IMR-90 (cell line): ENCODE measurements around the gene CNNM2.

Source experiments
- CEBPB ChIP-seq: IDR thresholded peaks from 2 replicates; pipeline ENCODE4 v1.6.1; 2012; ENCODE audit warnings: low read depth, low read length, improper control_type of control experiment
- FOS ChIP-seq: fragments of 150-350 bp; IDR thresholded peaks from 2 replicates; pipeline ENCODE4 v1.6.1; 2016; ENCODE audit warnings: low read depth, low read length
- MAFK ChIP-seq: IDR thresholded peaks from 2 replicates; pipeline ENCODE4 v1.6.1; 2012; ENCODE audit warnings: low read depth, low read length, improper control_type of control experiment
- MAZ ChIP-seq: IDR thresholded peaks from 2 replicates; pipeline ENCODE4 v1.6.1; 2012; ENCODE audit warnings: low read depth, mild to moderate bottlenecking, low read length, improper control_type of control experiment, moderate library complexity, borderline replicate concordance
- MXI1 ChIP-seq: IDR thresholded peaks from 2 replicates; pipeline ENCODE4 v1.6.1; 2012; ENCODE audit warnings: low read depth, mild to moderate bottlenecking, low read length, moderate library complexity, borderline replicate concordance
- POLR2A ChIP-seq: IDR thresholded peaks from 2 replicates; pipeline ENCODE4 v1.6.1; 2012; ENCODE audit warnings: mild to moderate bottlenecking, low read depth, low read length
- RAD21 ChIP-seq: IDR thresholded peaks from 2 replicates; pipeline ENCODE4 v1.6.1; 2012; ENCODE audit warnings: low read length, improper control_type of control experiment
- RCOR1 ChIP-seq: IDR thresholded peaks from 2 replicates; pipeline ENCODE4 v1.6.1; 2012; ENCODE audit warnings: mild to moderate bottlenecking, low read length, improper control_type of control experiment; ENCODE audit not compliant: insufficient replicate concordance
- TF ChIP-seq, protein P1 (sequence below): conservative IDR thresholded peaks from 2 replicates; pipeline ENCODE4 v1.5.1; 2012; ENCODE audit warnings: mild to moderate bottlenecking, low read depth, low read length, improper control_type of control experiment
- TF ChIP-seq, protein P2 (sequence below): fragments of 150-350 bp; IDR thresholded peaks from 2 replicates; pipeline ENCODE4 v1.6.1; 2017; ENCODE audit warnings: mild to moderate bottlenecking, antibody characterized with exemption, low read length, low read depth
- TF ChIP-seq, protein P3 (sequence below): fragments of 150-350 bp; IDR thresholded peaks from 2 replicates; pipeline ENCODE4 v1.6.1; 2016; ENCODE audit warnings: low read depth, mild to moderate bottlenecking, low read length, moderate library complexity, borderline replicate concordance

DNA sequence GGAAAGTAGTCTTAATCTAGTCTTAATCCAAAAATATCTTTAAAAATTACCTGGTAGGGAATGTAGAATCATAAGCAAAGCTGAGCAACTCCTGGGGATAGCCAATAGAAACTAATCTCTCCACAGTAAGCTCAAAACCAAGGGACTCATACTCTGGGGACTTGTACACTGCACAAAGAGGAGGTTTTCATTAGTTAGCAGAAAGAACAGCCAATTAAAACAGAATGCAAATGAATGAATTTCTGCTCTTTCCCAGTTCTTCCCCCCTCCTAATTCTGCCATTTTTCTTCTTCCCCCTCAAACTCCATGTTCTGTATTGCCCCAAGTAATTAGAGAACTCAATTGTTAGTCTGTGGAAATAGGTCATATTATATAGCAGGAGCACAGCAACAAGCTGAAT lies 188.4 kb downstream of the CNNM2 start:
- TF ChIP-seq RAD21 (no peak), MXI1 (no peak), POLR2A (no peak), RCOR1 (no peak), MAFK (no peak), FOS (no peak), CEBPB (no peak), MAZ (no peak)
- TF ChIP-seq, protein P1, sequence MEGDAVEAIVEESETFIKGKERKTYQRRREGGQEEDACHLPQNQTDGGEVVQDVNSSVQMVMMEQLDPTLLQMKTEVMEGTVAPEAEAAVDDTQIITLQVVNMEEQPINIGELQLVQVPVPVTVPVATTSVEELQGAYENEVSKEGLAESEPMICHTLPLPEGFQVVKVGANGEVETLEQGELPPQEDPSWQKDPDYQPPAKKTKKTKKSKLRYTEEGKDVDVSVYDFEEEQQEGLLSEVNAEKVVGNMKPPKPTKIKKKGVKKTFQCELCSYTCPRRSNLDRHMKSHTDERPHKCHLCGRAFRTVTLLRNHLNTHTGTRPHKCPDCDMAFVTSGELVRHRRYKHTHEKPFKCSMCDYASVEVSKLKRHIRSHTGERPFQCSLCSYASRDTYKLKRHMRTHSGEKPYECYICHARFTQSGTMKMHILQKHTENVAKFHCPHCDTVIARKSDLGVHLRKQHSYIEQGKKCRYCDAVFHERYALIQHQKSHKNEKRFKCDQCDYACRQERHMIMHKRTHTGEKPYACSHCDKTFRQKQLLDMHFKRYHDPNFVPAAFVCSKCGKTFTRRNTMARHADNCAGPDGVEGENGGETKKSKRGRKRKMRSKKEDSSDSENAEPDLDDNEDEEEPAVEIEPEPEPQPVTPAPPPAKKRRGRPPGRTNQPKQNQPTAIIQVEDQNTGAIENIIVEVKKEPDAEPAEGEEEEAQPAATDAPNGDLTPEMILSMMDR = no peak
- TF ChIP-seq, protein P2, sequence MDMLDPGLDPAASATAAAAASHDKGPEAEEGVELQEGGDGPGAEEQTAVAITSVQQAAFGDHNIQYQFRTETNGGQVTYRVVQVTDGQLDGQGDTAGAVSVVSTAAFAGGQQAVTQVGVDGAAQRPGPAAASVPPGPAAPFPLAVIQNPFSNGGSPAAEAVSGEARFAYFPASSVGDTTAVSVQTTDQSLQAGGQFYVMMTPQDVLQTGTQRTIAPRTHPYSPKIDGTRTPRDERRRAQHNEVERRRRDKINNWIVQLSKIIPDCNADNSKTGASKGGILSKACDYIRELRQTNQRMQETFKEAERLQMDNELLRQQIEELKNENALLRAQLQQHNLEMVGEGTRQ = no peak
- TF ChIP-seq, protein P3, sequence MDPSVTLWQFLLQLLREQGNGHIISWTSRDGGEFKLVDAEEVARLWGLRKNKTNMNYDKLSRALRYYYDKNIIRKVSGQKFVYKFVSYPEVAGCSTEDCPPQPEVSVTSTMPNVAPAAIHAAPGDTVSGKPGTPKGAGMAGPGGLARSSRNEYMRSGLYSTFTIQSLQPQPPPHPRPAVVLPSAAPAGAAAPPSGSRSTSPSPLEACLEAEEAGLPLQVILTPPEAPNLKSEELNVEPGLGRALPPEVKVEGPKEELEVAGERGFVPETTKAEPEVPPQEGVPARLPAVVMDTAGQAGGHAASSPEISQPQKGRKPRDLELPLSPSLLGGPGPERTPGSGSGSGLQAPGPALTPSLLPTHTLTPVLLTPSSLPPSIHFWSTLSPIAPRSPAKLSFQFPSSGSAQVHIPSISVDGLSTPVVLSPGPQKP = no peak
